HG03442 (cell line): Measurements from ENCODE around the gene ASCC1.

Experiments
- ATAC-seq: cut with Tn5 transposase; IDR thresholded peaks from one replicate; pipeline ENCODE4 v1.9.1; 2021; ENCODE audit warnings: mild to moderate bottlenecking, moderate library complexity; ENCODE audit not compliant: unreplicated experiment

The ASCC1 gene

GRCh38 chr10:72105098-72105475 lies 111.0 kb downstream of the ASCC1 start:
- ATAC-seq, result no peak

GRCh38 chr10:72104472-72105097 lies 111.5 kb downstream of the ASCC1 start:
- no peak for ATAC-seq

GRCh38 chr10:72099600-72099921 lies 116.5 kb downstream of the ASCC1 start:
- no peak for ATAC-seq

- no peak for ATAC-seq
Observed at GRCh38 chr10:72098836-72099599, 117.1 kb downstream of the ASCC1 start.

GRCh38 chr10:72098301-72098835 lies 117.7 kb downstream of the ASCC1 start:
- no peak for ATAC-seq

- ATAC-seq, result no peak
Observed at GRCh38 chr10:72097448-72098300, 118.4 kb downstream of the ASCC1 start.

GRCh38 chr10:72096115-72097000 lies 119.7 kb downstream of the ASCC1 start:
- ATAC-seq, result no peak

- ATAC-seq, result no peak
Observed at GRCh38 chr10:72095195-72095594, 120.9 kb downstream of the ASCC1 start.

- ATAC-seq, result no peak
Observed at GRCh38 chr10:72094574-72094973, 121.5 kb downstream of the ASCC1 start.

- no peak for ATAC-seq
Observed at GRCh38 chr10:72093450-72093849, 122.6 kb downstream of the ASCC1 start.

GRCh38 chr10:72092987-72093386 lies 123.1 kb downstream of the ASCC1 start:
- ATAC-seq, result no peak

GRCh38 chr10:72092171-72092924 lies 123.7 kb downstream of the ASCC1 start:
- ATAC-seq, result no peak

GRCh38 chr10:72090326-72090725 lies 125.8 kb downstream of the ASCC1 start:
- no peak for ATAC-seq

GRCh38 chr10:72089618-72090017 lies 126.5 kb downstream of the ASCC1 start:
- ATAC-seq, result no peak

GRCh38 chr10:72088889-72089575 lies 127.0 kb downstream of the ASCC1 start:
- no peak for ATAC-seq

- no peak for ATAC-seq
Observed at GRCh38 chr10:72087969-72088888, 127.8 kb downstream of the ASCC1 start, which contains the start of gene SPOCK2. Gene SPOCK2, minus strand, starts transcription at chr10:72088551. Its CDS starts 223 bp downstream, at chr10:72088328.

- ATAC-seq, result no peak
Observed at GRCh38 chr10:72087392-72087968, 128.6 kb downstream of the ASCC1 start.
